Measurements from ENCODE around the gene EML6.

Gene EML6

GRCh38 chr2:54845514-54845913 is 122.1 kb downstream of the EML6 start:
- H3K79me2 ChIP-seq (ENCODE audit: low read length): no peaks in the 10 kb centered on the region
- H3K36me3 ChIP-seq (replicated peaks; ENCODE audit: low read depth, low read length): no peaks in the 10 kb centered on the region
- H3K4me3 ChIP-seq (ENCODE audit: low read length): no peak overlapping the region
- TF ChIP-seq CTCF (IDR thresholded peaks at IDR 0.05; ENCODE audit: low read depth, low read length) (no peak), EZH2phosphoT487 (IDR thresholded peaks at IDR 0.05; ENCODE audit: low read depth) (no peak)
- H3K4me1 ChIP-seq (ENCODE audit: low read length): peaks cover 13% of the 10 kb centered on the region
- H3K27me3 ChIP-seq (ENCODE audit: low read depth, low read length): no peaks in the 10 kb centered on the region
- 0 out of 2 replicates have a peak overlapping the region, but pooled peaks have one; percentile 10 for H2AFZ ChIP-seq (ENCODE audit: low read depth, low read length)
- no peak overlapping the region for H3K4me2 ChIP-seq (ENCODE audit: low read length)
- no peaks in the 10 kb centered on the region for H3K9me3 ChIP-seq (ENCODE audit: insufficient read depth, low read length)
- no peak overlapping the region for H3K9ac ChIP-seq (ENCODE audit: low read length)
- H3K27ac ChIP-seq (ENCODE audit: low read length): no peak overlapping the region
- no peaks in the 10 kb centered on the region for H4K20me1 ChIP-seq (ENCODE audit: insufficient read depth, low read length)

- no peaks in the 10 kb centered on the region for H3K27me3 ChIP-seq (ENCODE audit: low read depth, low read length)
- H3K4me1 ChIP-seq (ENCODE audit: low read length): peaks cover 6% of the 10 kb centered on the region
- H4K20me1 ChIP-seq (ENCODE audit: insufficient read depth, low read length): no peaks in the 10 kb centered on the region
- H3K79me2 ChIP-seq (ENCODE audit: low read length): no peaks in the 10 kb centered on the region
- no peak overlapping the region for H3K27ac ChIP-seq (ENCODE audit: low read length)
- no peak overlapping the region for H3K4me3 ChIP-seq (ENCODE audit: low read length)
- no peak overlapping the region for H2AFZ ChIP-seq (ENCODE audit: low read depth, low read length)
- TF ChIP-seq EZH2phosphoT487 (IDR thresholded peaks at IDR 0.05; ENCODE audit: low read depth) (no peak), CTCF (IDR thresholded peaks at IDR 0.05; ENCODE audit: low read depth, low read length) (no peak)
- H3K9ac ChIP-seq (ENCODE audit: low read length): no peak overlapping the region
- no peaks in the 10 kb centered on the region for H3K9me3 ChIP-seq (ENCODE audit: insufficient read depth, low read length)
- H3K36me3 ChIP-seq (replicated peaks; ENCODE audit: low read depth, low read length): no peaks in the 10 kb centered on the region
- no peak overlapping the region for H3K4me2 ChIP-seq (ENCODE audit: low read length)
Measured at GRCh38 chr2:54850171-54851122, 127.0 kb downstream of the EML6 start.

GRCh38 chr2:54853616-54854310 is 130.3 kb downstream of the EML6 start:
- no peak overlapping the region for H3K4me3 ChIP-seq (ENCODE audit: low read length)
- no peaks in the 10 kb centered on the region for H3K36me3 ChIP-seq (replicated peaks; ENCODE audit: low read depth, low read length)
- no peaks in the 10 kb centered on the region for H3K9me3 ChIP-seq (ENCODE audit: insufficient read depth, low read length)
- H2AFZ ChIP-seq (ENCODE audit: low read depth, low read length): no peak overlapping the region
- H3K27me3 ChIP-seq (ENCODE audit: low read depth, low read length): no peaks in the 10 kb centered on the region
- H4K20me1 ChIP-seq (ENCODE audit: insufficient read depth, low read length): no peaks in the 10 kb centered on the region
- no peaks in the 10 kb centered on the region for H3K4me1 ChIP-seq (ENCODE audit: low read length)
- no peak overlapping the region for H3K27ac ChIP-seq (ENCODE audit: low read length)
- TF ChIP-seq CTCF (IDR thresholded peaks at IDR 0.05; ENCODE audit: low read depth, low read length) (no peak), EZH2phosphoT487 (IDR thresholded peaks at IDR 0.05; ENCODE audit: low read depth) (no peak)
- H3K79me2 ChIP-seq (ENCODE audit: low read length): no peaks in the 10 kb centered on the region
- no peak overlapping the region for H3K4me2 ChIP-seq (ENCODE audit: low read length)
- H3K9ac ChIP-seq (ENCODE audit: low read length): no peak overlapping the region

GRCh38 chr2:54855434-54855833 is 132.0 kb downstream of the EML6 start:
- Histone ChIP-seq H4K20me1 (ENCODE audit: insufficient read depth, low read length) (no peaks in the 10 kb centered on the region), H3K36me3 (replicated peaks; ENCODE audit: low read depth, low read length) (no peaks in the 10 kb centered on the region), H3K4me2 (ENCODE audit: low read length) (no peak overlapping the region), H3K9ac (ENCODE audit: low read length) (no peak overlapping the region), H3K79me2 (ENCODE audit: low read length) (no peaks in the 10 kb centered on the region), H3K9me3 (ENCODE audit: insufficient read depth, low read length) (no peaks in the 10 kb centered on the region), H2AFZ (ENCODE audit: low read depth, low read length) (no peak overlapping the region), H3K27me3 (ENCODE audit: low read depth, low read length) (no peaks in the 10 kb centered on the region), H3K27ac (ENCODE audit: low read length) (no peak overlapping the region), H3K4me1 (ENCODE audit: low read length) (no peaks in the 10 kb centered on the region), H3K4me3 (ENCODE audit: low read length) (no peak overlapping the region)
- TF ChIP-seq CTCF (IDR thresholded peaks at IDR 0.05; ENCODE audit: low read depth, low read length): no peak
- TF ChIP-seq EZH2phosphoT487 (IDR thresholded peaks at IDR 0.05; ENCODE audit: low read depth): no peak
